GM18517 (cell line): ENCODE data around the gene WDFY2.

ENCODE experiments used
- ATAC-seq: cut with Tn5 transposase; IDR thresholded peaks from one replicate; pipeline ENCODE4 v1.9.1; 2021; ENCODE audit warnings: mild to moderate bottlenecking, moderate library complexity; ENCODE audit not compliant: unreplicated experiment

Gene WDFY2

DNA sequence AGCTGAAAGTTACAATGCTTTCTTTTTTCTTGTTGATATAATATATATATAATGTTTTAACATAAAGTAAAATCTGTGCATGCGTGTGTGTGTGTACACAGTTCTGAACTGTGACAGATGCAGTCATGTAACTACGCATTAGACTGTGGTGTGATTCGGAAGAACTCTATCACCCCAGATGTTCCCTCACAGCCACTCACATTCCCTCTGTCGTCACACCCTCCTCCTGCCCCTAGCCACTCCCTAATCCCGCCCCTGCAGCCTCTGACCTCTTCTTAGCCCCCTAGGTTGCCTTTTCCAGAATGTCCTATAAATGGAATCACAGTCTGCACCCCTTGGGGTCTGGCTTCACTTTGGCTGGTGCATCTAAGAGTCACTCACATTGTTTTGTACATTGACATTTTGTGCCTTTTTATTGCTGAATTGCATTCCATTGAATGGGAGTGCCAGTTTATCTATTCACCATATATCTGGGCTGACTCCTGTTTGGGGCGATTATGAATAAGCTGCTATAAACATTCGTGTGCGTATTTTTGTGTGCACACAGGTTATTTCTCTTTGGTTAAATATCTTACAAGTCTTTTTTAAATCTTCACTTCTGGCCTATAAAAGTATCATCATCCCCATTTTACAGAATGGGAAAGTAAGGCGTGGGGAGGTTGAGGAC, 199.3 kb downstream of the WDFY2 start:
- ATAC-seq = no peak

DNA sequence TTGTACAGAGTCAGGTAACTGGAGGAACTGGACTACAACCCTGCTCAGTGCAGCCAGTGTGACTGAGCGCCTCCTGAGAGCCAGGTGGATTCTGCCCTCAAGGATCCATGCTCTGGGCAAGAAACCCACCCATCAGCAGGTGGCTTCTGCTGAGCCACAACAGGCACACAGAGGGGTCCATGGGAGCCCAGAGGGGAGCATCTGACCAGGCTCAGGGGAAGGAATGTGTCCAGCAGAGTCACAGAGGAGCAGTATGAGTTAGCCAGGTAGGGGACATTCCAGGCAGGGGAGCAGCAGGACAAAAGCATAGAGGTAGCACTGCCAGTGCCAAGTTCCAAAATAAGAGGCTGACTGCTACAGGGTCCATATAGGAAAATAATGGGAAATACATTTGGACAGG, 199.8 kb downstream of the WDFY2 start:
- ATAC-seq = no peak

DNA sequence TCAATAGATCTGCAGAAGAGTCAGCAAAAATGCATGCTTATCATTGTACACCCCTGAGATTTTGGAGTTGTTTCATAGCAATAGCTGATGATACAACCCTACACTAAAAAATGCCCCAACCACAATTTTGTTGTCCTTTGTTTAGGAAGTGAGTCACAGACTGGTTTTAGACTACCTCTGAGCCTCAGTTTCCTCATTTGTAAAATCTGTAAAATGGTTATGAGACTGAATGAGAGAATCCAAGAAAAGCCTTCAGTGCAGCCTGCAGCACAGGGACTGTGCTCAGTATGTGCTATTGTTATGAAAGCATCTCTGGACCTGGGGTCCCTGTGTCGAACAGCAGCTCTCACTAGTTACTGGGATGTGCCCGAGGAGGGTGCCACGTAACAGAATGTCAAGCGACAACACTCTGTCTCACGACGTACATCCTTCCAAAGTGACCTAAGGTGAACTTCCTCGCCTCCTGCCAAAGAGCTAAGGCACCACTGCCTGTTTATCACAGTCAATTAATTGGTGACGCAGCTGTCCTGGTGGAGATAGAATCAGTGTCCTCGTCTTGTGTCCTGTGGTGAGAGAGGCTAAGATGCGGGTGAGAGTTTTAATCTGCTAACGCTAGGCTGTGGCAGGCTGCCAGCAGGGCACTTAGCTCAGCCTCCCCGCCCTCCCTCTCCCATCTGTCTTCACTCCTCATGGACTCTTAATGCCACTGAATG, 201.6 kb downstream of the WDFY2 start:
- ATAC-seq = no peak

DNA sequence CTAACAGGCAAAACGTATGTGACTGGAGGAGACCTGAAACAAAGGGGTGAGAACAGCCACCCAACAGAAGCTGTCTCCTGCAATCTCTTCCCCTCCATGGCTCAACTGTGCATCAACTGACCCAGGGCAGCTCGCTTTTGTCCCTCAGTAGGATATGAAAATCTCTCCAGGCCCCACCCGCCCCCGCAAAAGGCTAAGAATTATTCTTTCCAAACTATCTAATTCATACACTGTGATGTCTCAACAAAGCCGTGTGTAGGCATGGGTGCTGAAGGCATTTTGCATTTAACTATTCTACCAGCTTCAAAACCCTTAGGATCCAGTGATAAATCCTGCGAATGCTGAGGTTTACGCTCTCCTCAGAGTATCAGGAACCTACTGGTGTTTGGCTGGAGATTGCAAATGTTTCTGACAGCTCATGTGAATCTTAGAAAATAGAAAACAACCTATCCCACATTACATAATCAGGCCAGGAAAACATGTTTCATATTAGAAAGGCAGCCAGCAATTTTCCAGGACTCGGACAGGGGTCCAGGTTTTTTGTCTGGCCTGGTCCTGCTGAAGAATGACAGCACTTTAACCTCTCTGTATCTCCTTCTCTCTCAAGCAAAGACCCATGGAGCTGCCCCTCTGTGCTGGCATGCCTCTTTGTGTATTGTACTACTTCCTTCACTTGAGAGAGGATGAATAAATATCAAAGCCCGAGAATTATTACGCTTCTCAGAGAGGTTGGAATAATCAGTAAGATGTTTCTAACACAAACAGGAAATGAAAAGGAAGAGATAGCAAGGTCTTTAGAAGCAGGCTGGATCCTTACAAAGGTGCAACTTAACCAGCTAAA, 202.4 kb downstream of the WDFY2 start:
- ATAC-seq = no peak

DNA sequence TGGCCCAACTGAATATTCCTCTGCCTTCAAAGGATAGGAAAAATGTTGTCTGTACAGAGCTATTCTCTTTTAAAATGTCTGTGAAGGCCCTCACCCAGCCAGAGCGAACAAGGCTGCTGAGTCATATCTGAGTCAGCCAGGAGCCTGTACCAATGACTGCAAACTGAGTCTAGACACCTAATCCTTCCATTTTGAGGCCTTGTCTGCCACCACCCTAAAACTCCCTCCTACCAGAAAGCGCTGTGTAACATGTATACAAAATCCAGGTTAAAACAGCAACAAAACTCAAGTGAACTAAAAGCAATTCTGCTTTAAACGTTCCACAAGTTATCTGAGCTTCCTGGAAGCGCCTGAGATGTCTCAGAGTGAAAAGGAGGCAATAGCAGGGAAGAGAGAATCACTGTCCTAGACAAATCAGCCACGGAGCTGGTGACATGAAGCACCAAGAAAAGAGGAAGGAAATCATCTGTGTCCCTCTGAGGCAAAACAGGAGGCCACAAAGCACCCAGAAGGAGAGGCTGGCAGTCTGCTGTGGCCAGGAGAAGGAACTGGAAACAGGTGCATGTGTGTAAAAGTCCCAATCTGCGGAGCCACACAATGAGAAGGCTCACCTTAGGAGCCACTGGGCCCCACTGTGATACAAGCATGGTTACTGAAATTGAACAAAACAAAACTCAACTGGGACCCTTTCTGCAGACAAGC, 209.5 kb downstream of the WDFY2 start:
- no peak for ATAC-seq

DNA sequence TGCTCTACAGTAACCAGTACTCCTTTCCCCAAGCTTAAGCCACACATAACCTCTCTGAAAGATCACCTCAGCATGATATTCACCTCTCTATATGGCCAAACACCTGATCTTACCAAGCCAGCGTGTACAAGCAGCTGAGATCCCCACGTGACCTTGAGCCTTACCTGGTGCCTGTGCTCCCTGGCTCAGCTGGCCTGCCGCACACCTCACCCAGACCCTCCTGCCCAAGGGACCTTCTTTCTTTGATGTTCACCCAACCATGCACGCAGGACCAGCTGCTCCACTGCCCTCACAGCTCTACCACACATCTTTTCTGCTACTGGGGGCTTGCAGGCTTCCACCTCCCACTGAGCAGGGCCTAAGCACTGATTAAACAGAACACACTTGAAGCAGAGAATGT, 210.7 kb downstream of the WDFY2 start:
- ATAC-seq = no peak

DNA sequence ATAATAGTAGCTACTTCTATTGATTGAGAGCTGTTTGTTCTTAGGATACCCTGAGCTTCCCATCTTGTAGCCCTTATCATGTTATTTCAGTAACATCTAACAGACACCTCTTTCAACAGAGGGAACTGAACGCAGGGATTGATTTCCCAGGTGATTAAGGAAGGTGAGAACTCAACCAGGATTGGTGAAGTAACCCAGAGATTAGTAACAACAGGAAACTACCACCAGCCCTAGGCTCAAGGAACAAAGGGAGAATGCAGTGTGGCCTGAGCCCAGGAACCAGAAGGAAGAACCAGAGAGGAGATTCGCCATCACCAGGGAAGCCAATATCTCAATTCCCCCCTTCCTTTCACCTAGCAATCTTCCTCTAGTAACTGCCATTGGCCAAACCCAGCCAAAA, 211.2 kb downstream of the WDFY2 start:
- ATAC-seq = no peak

DNA sequence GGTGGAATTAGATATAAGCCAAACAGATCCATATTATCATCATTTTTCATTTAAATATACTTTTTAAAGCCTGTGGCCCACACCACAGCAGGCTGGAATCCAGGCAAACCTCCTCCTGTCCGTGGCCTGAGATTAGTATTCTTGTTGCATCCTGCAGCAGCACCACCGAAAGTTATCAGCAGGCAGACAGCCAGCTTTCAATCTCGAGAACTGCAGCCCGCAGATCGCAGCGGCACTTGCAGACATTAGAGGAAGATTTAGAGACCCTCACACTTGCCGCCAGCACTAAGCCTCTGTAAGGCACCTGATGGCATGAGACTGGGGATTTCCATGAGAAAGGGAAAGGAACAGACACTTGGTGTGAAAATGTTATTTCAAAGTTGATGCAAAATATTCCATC, 212.3 kb downstream of the WDFY2 start:
- no peak for ATAC-seq

DNA sequence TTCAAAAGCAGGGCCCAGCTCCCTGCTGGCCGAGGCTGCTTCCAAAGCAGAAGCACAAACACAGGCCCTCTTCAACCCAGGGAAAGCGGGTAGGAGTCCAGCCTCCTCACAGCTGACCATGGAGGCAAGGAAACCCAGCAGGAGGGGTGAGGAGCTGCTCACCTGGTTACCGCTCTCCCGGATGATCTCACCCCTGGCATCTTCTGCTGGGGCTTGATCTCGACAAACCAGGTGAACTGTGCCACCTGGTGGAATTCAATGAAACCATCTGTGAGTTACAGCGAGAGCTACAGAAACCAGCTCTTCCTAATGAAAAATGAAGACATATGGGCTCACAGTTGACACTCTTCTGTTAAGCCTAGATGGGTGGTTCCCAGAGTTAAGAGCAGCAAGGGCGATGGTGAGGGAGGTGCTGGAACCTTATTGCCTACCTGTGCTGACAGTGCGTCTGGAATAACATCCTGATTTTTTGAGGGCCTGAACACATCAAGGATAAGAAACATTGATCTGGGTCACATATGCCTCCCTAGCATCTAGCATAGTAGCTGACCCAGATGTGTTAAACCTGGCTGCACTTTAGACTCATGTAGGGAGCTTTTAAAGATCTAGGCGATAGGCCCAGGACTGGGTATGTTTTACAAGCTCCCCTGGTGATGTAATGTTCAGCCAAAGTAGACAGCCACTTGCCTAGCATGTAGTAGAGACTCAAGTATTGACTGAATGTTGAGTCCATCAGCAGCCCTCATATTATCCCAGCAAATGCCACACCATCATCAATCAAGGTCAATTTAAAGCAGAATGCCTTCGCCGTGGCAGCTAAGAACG, 213.6 kb downstream of the WDFY2 start:
- ATAC-seq = no peak

DNA sequence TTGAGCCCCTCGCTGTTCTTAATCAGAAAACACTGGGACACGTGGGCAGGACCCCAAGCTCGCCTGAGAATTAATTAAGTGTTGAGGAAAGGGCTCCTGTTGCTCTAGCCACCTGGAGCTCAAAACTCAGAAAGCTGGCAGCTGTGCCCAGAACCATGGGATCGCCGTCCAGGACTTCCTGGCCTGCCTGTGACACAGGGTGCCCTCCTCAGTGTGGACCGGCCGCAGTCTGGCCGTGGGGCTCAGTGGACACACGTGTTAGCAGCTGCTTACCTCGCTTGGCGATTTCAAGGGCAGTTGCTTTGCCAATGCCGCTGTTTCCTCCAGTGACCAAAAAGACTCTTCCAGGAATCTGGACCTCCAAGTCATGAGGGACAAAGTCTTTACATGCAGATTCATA, 215.0 kb downstream of the WDFY2 start:
- ATAC-seq = no peak

DNA sequence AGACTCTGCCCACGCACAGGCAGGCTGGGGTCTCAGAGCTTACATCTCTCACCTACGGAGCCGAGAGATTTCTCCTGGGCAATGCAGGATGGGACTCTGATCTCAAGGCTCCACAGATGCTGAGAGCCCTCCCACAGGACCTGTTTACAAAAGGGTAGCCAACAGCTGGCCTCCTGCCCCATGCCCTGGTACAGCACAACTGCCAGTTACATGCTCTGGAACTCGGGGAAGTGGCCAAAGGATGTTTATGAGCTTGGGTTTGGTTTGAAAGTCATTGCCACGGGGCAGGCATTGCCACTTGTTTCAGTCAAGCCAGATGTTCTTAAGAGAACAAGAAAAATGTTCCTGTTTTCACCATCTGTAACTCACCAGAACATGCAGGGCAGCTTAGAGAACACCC, 216.2 kb downstream of the WDFY2 start:
- no peak for ATAC-seq

DNA sequence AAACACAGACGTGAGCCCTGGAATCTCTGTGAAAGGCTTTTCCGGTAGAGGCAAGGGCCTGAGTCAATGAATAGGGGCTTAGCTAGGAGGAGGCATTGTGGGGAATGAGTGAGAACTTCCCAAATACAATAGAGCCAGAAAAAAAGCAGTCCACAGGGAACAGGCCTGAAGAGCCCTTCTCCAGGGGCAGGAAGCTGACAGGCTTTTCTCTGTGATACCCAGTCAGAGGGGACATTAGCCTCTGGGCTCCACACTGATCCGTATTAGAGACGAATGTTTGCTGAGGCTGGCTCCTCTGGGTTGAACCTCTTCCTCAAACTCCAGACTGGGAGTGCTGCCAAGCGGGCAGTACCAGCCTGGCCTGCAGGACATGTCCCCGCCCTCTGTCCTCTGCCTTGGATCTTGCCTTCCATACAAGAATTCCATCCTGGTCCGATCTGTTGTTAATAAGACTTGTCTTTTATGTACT, 217.4 kb downstream of the WDFY2 start:
- no peak for ATAC-seq

DNA sequence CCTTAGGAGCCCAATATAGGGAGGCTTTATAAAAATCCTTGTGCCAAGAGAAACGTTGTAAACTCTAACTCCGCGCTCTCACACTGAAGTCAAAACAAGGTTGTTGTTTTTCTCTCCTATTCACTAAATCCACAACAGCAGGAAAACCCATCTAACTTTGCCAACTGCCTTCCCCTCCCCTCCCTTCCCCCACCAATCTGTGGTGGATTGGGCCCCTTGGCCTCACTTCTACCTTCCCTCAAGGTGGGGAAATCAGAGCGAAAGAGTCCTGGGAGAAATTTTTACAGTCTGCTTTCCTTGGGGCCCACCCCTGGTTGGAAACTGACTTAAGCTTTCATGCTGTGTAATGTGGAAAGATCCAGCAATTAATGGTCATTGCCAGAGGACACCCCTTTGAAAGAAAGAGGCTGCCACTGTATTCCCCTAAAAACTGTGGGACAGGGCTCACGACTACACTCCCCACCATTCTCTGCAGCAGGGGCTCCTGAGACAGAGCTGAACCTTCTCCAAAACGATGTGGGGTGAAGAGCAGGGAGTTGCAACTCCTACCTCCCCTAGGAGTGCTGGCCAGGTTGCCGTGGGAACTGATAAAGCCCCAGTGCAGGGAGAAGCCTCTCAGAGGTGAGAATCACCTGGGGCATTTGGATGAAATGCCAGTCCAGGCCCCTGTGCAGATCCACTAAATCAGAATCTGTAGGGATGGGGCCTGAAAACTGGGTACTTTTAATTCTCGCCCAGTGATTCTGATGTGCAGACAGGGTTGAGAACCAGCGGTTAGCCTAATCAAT, 218.6 kb downstream of the WDFY2 start:
- no peak for ATAC-seq

DNA sequence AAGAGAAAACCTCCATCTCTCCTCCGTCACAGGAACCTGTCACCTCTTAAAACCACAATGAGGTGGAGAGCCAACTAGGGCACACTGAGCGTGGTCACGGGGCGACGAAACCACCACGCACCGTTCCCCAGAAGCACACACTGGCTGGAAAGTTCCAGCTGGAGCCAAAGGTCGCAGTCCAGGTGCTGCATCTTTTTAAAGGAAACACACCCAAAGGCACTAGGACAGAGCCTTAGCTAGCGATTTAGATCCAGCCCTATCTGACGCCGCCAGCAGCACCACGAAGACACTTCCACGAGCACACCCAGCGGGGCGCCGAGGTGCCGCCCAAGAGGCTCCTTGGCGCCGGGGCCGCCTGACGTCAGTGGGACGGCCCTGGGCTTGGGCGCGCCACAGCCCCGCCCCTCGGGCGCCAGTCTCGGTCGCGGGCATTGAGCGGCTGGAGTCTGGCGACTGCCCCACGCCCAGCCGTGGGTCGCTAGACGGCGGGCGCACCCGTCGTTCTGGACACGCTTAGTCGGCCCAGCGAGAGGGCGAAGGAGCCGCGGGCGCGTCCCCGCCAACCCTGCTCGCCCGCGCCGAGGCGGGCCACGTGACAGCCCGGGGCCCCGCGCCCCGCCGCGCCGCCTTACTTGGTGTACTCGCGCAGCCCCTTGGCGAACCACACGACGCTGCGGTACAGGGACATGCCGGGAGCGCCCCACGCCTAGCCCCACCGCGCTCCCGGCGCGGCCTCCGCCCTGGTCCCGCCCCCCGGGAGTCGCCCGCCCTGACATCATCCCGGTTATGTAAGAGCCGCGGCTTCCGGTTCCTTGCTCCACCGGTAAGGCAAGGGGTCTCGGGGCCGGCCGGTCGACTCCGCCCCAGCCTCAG, 219.4 kb downstream of the WDFY2 start, which contains the start of gene DHRS12:
TSS of gene DHRS12 (minus strand) at position 742 of the 873 bp plus-strand sequence. CDS start 4,504 bp downstream, outside the sequence.
- ATAC-seq = peak; percentile 77

DNA sequence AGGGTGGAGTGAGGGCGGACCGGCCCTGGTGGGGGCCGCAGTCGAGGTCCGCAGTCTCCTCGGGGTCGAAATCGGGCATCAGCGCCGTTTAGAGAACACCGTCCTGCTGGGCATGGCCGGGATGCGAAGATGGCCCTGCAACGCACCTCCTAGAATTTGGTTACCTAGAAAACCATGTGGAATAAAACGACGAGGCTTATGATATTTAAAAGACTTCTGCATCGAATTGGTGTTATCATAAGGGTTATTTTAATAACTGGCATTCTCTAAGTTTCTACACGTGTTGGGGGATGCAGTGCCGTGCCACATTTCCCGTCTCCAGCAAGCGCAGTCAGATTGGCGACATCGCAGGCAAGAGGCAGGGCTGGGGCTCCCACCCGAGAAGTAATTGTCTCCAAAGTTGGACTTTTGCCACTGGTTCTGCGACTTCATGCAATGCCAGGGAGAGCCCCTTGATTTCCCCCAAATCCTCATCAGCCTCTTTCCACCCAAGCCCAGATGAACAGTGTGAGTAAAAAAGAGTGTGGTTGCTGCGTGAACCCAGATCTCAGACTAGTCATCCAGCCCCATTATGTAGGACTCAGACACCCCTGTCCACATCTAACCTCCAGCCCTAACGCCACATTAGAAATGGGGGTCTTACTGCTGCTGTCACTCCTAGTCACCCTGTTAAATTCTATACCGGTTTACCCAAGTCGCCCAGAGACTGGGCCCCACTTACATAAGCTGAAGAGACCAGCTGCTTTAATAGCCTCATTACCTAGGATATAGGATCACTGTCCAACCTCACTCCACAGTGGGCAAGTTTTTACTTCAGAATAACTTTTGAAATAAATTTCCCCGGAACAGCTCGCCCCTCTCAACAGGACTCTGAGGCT, 220.3 kb downstream of the WDFY2 start:
- ATAC-seq = peak; percentile 24

DNA sequence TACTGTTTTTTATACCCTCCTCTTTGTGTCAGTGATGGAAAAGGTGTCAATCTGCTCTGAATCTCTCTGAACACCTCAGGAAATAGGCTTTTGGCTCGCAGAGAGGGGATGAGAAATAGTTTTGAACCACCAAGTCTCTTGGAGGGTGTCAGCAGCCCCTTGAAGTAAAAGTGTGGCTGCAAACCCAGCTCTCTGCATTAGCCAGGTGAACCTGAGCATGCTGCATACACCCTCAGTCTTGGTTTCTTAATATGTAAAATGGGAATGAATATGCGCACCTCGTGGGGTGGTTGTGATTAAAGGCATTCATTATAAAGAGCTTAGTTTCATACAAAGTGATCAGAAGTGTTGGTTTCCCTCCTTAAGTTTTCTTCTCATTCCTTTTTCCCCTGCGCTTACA, 221.1 kb downstream of the WDFY2 start:
- no peak for ATAC-seq

DNA sequence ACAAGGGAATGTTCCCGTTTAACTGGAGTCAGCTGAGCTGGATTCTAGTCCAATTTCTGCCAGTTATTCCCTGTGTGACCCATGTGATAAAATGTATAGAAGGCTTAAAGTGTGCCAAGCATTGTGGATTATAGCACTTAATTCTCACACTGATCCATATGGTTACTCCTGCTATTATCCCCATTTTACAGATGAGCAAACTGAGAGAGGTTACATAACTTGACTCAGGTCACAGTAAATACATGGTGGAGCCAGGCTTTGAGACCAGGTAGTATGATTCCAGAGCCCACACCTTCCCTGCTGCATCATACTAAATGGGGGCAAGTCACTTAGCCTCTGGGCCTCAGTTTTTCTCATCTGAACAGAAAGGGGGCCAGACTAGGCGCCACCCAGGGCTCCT, 221.7 kb downstream of the WDFY2 start:
- ATAC-seq = no peak
